ENCODE results near the gene LIN28B.
"Not testable (repeated sequence)": the region's sequence is repeated elsewhere in the genome, so short reads cannot be mapped to it uniquely, and the experiment has no call there.

The LIN28B gene

GRCh38 chr6:104956731-104957294 lies at the start of gene LIN28B:
Gene LIN28B, plus strand, starts transcription at chr6:104957107. Its CDS starts 144 bp downstream, at chr6:104957251.
- no peak for DNase-seq

- no peak for DNase-seq
These were observed 48.6 kb upstream of the LIN28B start for GRCh38 chr6:104908031-104908887.

- DNase-seq = no peak
These were observed 47.9 kb upstream of the LIN28B start for GRCh38 chr6:104908888-104909525.

GRCh38 chr6:104921896-104922295 lies 35.0 kb upstream of the LIN28B start:
- no peak for DNase-seq

- DNase-seq = no peak
These were observed 28.8 kb upstream of the LIN28B start for GRCh38 chr6:104928141-104928540.

GRCh38 chr6:104929353-104929752 lies 27.6 kb upstream of the LIN28B start:
- DNase-seq = no peak

GRCh38 chr6:104930939-104931338 lies 26.0 kb upstream of the LIN28B start:
- DNase-seq = no peak

- no peak for DNase-seq
These were observed 20.0 kb upstream of the LIN28B start for GRCh38 chr6:104936766-104937535.

- no peak for DNase-seq
These were observed 16.5 kb upstream of the LIN28B start for GRCh38 chr6:104940238-104940892.

GRCh38 chr6:104940893-104941728 lies 15.8 kb upstream of the LIN28B start:
- DNase-seq = peak in 1 of 2 donors; percentile 12

- no peak for DNase-seq
These were observed 15.2 kb upstream of the LIN28B start for GRCh38 chr6:104941729-104942091.

GRCh38 chr6:104943781-104944180 lies 13.1 kb upstream of the LIN28B start:
- DNase-seq = no peak

- DNase-seq = no peak
These were observed 7.7 kb upstream of the LIN28B start for GRCh38 chr6:104949206-104949605.

- DNase-seq = no peak
These were observed 5.2 kb upstream of the LIN28B start for GRCh38 chr6:104951677-104952076.

GRCh38 chr6:104952911-104953399 lies 4.0 kb upstream of the LIN28B start:
- no peak for DNase-seq

- DNase-seq = not testable (repeated sequence)
These were observed 3.3 kb upstream of the LIN28B start for GRCh38 chr6:104953400-104954189.

GRCh38 chr6:104954190-104954797 lies 2.6 kb upstream of the LIN28B start:
- DNase-seq = no peak

- DNase-seq = no peak
These were observed 1.4 kb upstream of the LIN28B start for GRCh38 chr6:104955491-104955890.

GRCh38 chr6:104955927-104956730 lies 778 bp upstream of the LIN28B start:
- no peak for DNase-seq
